HepG2 (cell line): ENCODE results near the gene CLIC1. TPM values are rescaled to one million over a fixed set of nuclear protein-coding genes. Genes with fewer than 3 reads are reported as not detected.

ENCODE experiments used
- NFAT5 ChIP-seq: sonication (generic); formaldehyde crosslinking; IDR thresholded peaks from 2 replicates; pipeline ENCODE4 v1.4.0; 2020; ENCODE audit warnings: missing genetic modification reagents
- NFE2 ChIP-seq: sonication (generic); formaldehyde crosslinking; IDR thresholded peaks from 2 replicates; pipeline ENCODE4 v1.4.0; 2020; ENCODE audit warnings: missing genetic modification reagents
- SIN3A ChIP-seq: IDR thresholded peaks from 2 replicates; pipeline ENCODE4 v1.6.1; 2011; ENCODE audit warnings: low read depth, mild to moderate bottlenecking, control low read depth, low read length, borderline replicate concordance
- SMYD3 ChIP-seq: sonication (generic); formaldehyde crosslinking; IDR thresholded peaks from 2 replicates; pipeline ENCODE4 v1.8.1; 2023; ENCODE audit warnings: mild to moderate bottlenecking, missing genetic modification reagents
- ZBTB14 ChIP-seq: sonication (generic); formaldehyde crosslinking; IDR thresholded peaks from 2 replicates; pipeline ENCODE4 v1.4.0; 2020; ENCODE audit warnings: missing genetic modification reagents
- ZBTB40 ChIP-seq, 2 experiments: fragments of 450-650 bp in 1 of 2; sonication (generic) in 1 of 2; formaldehyde crosslinking in 1 of 2; IDR thresholded peaks; 2 replicates each; pipeline versions ENCODE4 v1.6.1 to v1.8.0; 2016 to 2022; ENCODE audit warnings: antibody characterized with exemption in 1 of 2, mild to moderate bottlenecking in 1 of 2, missing genetic modification reagents in 1 of 2
- ZFP37 ChIP-seq: sonication (generic); formaldehyde crosslinking; IDR thresholded peaks from 2 replicates; pipeline ENCODE4 v1.4.0; 2020; ENCODE audit warnings: missing genetic modification reagents, borderline replicate concordance
- ZNF44 ChIP-seq: sonication (generic); formaldehyde crosslinking; IDR thresholded peaks from 2 replicates; pipeline ENCODE4 v1.5.1; 2020; ENCODE audit warnings: mild to moderate bottlenecking, missing genetic modification reagents
- ZNF773 ChIP-seq: sonication (generic); formaldehyde crosslinking; IDR thresholded peaks from 2 replicates; pipeline ENCODE4 v1.4.0; 2020; ENCODE audit warnings: missing genetic modification reagents, borderline replicate concordance
- polyA plus RNA-seq, 8 experiments: library from polyadenylated mRNA; depleted of rRNA in 3 of 8; stranded (reverse) in 7 of 8; unstranded in 1 of 8; fragments of >200 nt; fragmentation: Illumina TruSeq in 4 of 8; extraction: Trizol in 4 of 8; gene quantifications; 2 replicates each; pipeline versions ENCODE4 v1.2.1 to v1.2.3, GENCODE V29; 2011 to 2016; ENCODE audit warnings: low read depth in 4 of 8, missing spikeins in 1 of 8, mixed read lengths in 1 of 8; ENCODE audit not compliant: insufficient read depth in 1 of 8
- total RNA-seq, 5 experiments: library from RNA; depleted of rRNA; stranded (reverse); fragments of >200 nt; fragmentation: Illumina TruSeq; extraction: Trizol; gene quantifications; 2 replicates each; pipeline ENCODE4 v1.2.3, GENCODE V29; 2016; ENCODE audit warnings: low read depth in 1 of 5
- TF ChIP-seq, protein P1 (sequence below): sonication (generic); formaldehyde crosslinking; IDR thresholded peaks from 2 replicates; pipeline ENCODE4 v1.8.1; 2023; ENCODE audit warnings: mild to moderate bottlenecking, moderate library complexity, missing genetic modification reagents

CLIC1 gene
- total and polyA plus RNA-seq, 2 of the 13 experiments (the other 11 are each of a cell fraction or from before 2014, with no cell fraction given) = 602 to 891 TPM

GRCh38 chr6:31737315-31737990, 1.1 kb upstream of the CLIC1 start (continued):
- TF ChIP-seq NFAT5 (no peak), SMYD3 (no peak; the same call in 1 of the 2 replicates), ZNF44 (CRISPR knock-in tag) (no peak), ZFP37 (CRISPR knock-in tag) (peak; percentile 66), SIN3A (peak; percentile 79), ZBTB40 (IDR thresholded peaks at IDR 0.05) (no peak), ZBTB40 (CRISPR knock-in tag; IDR thresholded peaks at IDR 0.05) (peak; percentile 63; the same call in 1 of the 2 replicates), ZNF773 (CRISPR knock-in tag) (no peak), ZBTB14 (CRISPR knock-in tag) (no peak), NFE2 (CRISPR knock-in tag) (no peak)
- TF ChIP-seq, protein P1, sequence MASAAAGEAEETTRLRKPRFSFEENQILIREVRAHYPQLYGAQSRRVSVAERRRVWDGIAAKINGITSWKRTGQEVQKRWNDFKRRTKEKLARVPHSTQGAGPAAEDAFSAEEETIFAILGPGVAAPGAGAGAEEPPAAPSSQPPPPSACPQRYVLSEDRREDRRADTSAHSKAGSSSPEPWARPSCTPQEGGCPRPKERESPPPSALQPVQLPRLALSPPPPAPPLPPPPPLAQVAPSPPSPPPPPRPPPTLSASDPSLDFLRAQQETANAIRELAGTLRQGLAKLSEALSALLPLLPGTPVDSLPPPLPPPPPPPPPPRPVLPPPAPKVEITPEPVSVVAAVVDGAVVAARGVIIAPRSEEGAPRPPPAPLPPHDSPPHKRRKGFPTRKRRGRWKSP (CRISPR knock-in tag) = no peak
